Prostate gland (tissue), 2 donors: ENCODE data around the gene LPP.

Experiments
- POLR2AphosphoS5 ChIP-seq: sonication (generic); formaldehyde crosslinking; IDR thresholded peaks from one replicate; pipeline ENCODE4 v1.6.1; 2017; ENCODE audit warnings: antibody characterized with exemption
- TF ChIP-seq, protein P1 (sequence below), 4 experiments: fragments of 200-600 bp in 2 of 4; fragments of 450-650 bp in 2 of 4; sonication (generic) in 2 of 4; IDR thresholded peaks; 1 replicate in 3 of 4; 2 replicates in 1 of 4; pipeline ENCODE4 v1.5.1; 2016 to 2019; ENCODE audit warnings: antibody characterized with exemption in 4 of 4, mild to moderate bottlenecking in 2 of 4, moderate library complexity in 2 of 4

DNA sequence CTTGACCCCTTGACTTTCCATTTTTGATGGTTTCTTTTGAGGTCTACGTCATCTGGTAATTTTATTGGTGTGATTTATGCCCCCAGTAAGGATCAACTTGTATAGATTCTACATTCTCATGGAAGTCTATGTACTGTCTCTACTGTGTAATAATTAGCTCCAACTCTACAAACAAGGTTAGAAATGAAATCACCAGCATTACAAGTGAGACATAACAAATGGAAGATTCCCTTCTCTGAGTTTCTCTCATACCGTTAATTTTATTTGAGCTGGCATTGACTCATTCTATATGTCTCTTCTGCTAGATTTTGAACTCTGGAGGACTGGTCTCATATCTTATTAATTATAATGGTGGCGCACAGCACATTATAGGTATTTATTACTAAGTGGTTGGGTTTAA lies 138.9 kb downstream of the LPP start:
- TF ChIP-seq, protein P1, sequence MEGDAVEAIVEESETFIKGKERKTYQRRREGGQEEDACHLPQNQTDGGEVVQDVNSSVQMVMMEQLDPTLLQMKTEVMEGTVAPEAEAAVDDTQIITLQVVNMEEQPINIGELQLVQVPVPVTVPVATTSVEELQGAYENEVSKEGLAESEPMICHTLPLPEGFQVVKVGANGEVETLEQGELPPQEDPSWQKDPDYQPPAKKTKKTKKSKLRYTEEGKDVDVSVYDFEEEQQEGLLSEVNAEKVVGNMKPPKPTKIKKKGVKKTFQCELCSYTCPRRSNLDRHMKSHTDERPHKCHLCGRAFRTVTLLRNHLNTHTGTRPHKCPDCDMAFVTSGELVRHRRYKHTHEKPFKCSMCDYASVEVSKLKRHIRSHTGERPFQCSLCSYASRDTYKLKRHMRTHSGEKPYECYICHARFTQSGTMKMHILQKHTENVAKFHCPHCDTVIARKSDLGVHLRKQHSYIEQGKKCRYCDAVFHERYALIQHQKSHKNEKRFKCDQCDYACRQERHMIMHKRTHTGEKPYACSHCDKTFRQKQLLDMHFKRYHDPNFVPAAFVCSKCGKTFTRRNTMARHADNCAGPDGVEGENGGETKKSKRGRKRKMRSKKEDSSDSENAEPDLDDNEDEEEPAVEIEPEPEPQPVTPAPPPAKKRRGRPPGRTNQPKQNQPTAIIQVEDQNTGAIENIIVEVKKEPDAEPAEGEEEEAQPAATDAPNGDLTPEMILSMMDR (IDR thresholded peaks at IDR 0.05): no peak
- no peak for TF ChIP-seq POLR2AphosphoS5
